HAP-1 (cell line): Measurements from ENCODE around the gene RELN.

ENCODE experiments used
- DNase-seq, 2 experiments: peaks; one replicate each; pipeline ENCODE4 v3.0.0-alpha.2; 2016 to 2020; ENCODE audit warnings: low spot score in 2 of 2
- H3K27me3 ChIP-seq: fragments of 250-450 bp; sonication (Bioruptor Pico); 2 replicates; pipeline ENCODE4 v1.5.1; 2020; ENCODE audit warnings: low read depth, mild to moderate bottlenecking, moderate library complexity
- H3K36me3 ChIP-seq: fragments of 250-450 bp; sonication (Bioruptor Pico); replicated peaks from 2 replicates; pipeline ENCODE4 v1.5.1; 2020; ENCODE audit warnings: mild to moderate bottlenecking
- H3K4me1 ChIP-seq: fragments of 250-450 bp; sonication (Bioruptor Pico); 2 replicates; pipeline ENCODE4 v1.5.1; 2020; ENCODE audit warnings: mild to moderate bottlenecking
- H3K4me3 ChIP-seq: fragments of 250-450 bp; sonication (Bioruptor Pico); 2 replicates; pipeline ENCODE4 v1.5.1; 2020; ENCODE audit warnings: mild to moderate bottlenecking, moderate library complexity
- H3K9me3 ChIP-seq: fragments of 250-450 bp; sonication (Bioruptor Pico); 2 replicates; pipeline ENCODE4 v1.5.1; 2020; ENCODE audit warnings: mild to moderate bottlenecking, moderate library complexity
- in situ Hi-C: fragments of 300-500 bp; cut with MboI; formaldehyde crosslinking; loops from 3 replicates; pipeline ENCODE4 v1.14.3; 2020; ENCODE audit warnings: low sequenced_read_pairs, inconsistent platforms, mixed read lengths

The RELN gene

DNA sequence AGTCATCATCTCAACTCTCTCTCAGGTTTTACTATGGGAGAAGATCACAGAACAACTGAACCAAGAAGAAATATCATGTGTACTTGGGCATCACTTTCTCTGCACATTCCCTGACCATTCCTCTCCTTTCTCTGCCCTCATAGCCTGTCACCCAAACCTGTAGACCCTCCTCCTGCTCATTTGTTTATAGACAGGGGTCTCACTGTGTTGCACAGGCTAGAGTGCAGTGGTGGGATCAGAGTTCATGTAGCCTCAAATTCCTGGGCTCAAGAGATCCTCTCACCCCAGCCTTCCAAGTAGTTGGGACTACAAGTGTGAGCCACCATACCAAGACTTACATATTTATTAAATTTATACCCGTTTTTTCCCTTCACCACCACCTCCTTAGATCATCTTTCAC, 282.7 kb downstream of the RELN start:
- H3K4me1 ChIP-seq, result no peaks in the 10 kb centered on the region
- no peaks in the 10 kb centered on the region for H3K9me3 ChIP-seq
- no peaks in the 10 kb centered on the region for H3K36me3 ChIP-seq
- DNase-seq, result no peak
- no peak overlapping the region for H3K4me3 ChIP-seq
- H3K27me3 ChIP-seq, result no peaks in the 10 kb centered on the region
- in situ Hi-C loops, result no loop called here

DNA sequence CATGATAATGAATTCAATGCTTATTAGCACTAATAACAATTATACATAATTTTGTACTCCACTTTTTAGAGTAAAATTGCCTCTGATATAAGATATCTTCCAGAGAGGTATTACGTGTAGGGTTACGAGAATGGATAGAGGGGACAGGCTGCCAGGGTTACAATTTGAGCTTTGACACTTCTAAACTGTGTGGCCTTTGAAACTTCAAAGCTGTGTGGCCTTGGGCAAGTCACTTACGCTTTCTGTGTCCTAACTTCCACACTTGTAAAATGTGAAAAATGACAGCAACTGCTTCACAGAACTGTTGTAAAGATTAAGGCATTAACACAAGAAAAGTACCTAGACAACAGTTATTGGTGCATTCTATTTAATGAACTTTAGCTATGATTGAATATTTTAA, 283.9 kb downstream of the RELN start:
- in situ Hi-C loops, result no loop called here
- H3K27me3 ChIP-seq, result no peaks in the 10 kb centered on the region
- DNase-seq, result no peak
- no peaks in the 10 kb centered on the region for H3K9me3 ChIP-seq
- no peaks in the 10 kb centered on the region for H3K4me1 ChIP-seq
- no peaks in the 10 kb centered on the region for H3K36me3 ChIP-seq
- no peak overlapping the region for H3K4me3 ChIP-seq

- H3K4me3 ChIP-seq, result no peak overlapping the region
Observed at GRCh38 chr7:103704701-103705100, 284.8 kb downstream of the RELN start.

DNA sequence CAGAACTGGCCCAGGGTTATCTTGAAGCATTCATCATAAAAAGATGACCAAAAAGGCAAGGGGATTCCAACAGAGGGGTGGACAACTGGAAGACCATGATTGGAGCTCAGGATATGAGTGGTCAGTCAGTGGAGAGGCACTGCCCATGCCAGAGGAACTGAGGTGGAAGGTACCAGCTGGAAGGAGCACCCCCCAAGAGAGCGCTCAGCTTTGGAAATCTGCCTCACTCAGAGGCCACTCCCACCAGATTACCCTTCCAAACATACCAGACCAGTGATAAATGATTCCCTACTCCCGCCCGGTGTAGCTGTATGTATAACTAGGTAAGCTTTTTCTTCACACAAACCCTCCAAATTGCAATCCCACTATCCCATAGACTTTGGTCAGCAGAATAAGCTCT, 286.5 kb downstream of the RELN start:
- H3K9me3 ChIP-seq, result no peaks in the 10 kb centered on the region
- no peak overlapping the region for H3K4me3 ChIP-seq
- H3K27me3 ChIP-seq, result no peaks in the 10 kb centered on the region
- DNase-seq, result no peak
- H3K4me1 ChIP-seq, result no peaks in the 10 kb centered on the region
- no peaks in the 10 kb centered on the region for H3K36me3 ChIP-seq
- in situ Hi-C loops, result no loop called here

More at GRCh38 chr7:103704701-103705100, 284.8 kb downstream of the RELN start:
- H3K4me1 ChIP-seq, result no peaks in the 10 kb centered on the region
- H3K36me3 ChIP-seq, result no peaks in the 10 kb centered on the region
- in situ Hi-C loops, result no loop called here
- H3K9me3 ChIP-seq, result no peaks in the 10 kb centered on the region
- DNase-seq, result no peak
- no peaks in the 10 kb centered on the region for H3K27me3 ChIP-seq

GRCh38 chr7:103702454-103702853, 287.0 kb downstream of the RELN start:
- H3K4me1 ChIP-seq, result no peaks in the 10 kb centered on the region
- no peaks in the 10 kb centered on the region for H3K36me3 ChIP-seq
- no peaks in the 10 kb centered on the region for H3K27me3 ChIP-seq
- no peak overlapping the region for H3K4me3 ChIP-seq
- in situ Hi-C loops, result no loop called here
- no peak for DNase-seq
- no peaks in the 10 kb centered on the region for H3K9me3 ChIP-seq

GRCh38 chr7:103699032-103699431, 290.4 kb downstream of the RELN start:
- DNase-seq, result no peak
- Histone ChIP-seq H3K36me3 (no peaks in the 10 kb centered on the region), H3K4me1 (no peaks in the 10 kb centered on the region), H3K9me3 (no peaks in the 10 kb centered on the region), H3K4me3 (no peak overlapping the region), H3K27me3 (no peaks in the 10 kb centered on the region)
- in situ Hi-C loops, result no loop called here

- Histone ChIP-seq H3K27me3 (no peaks in the 10 kb centered on the region), H3K4me3 (no peak overlapping the region), H3K9me3 (no peaks in the 10 kb centered on the region), H3K36me3 (no peaks in the 10 kb centered on the region), H3K4me1 (no peaks in the 10 kb centered on the region)
- DNase-seq, result no peak
- in situ Hi-C loops, result no loop called here
Observed at GRCh38 chr7:103698064-103698463, 291.4 kb downstream of the RELN start.

- H3K36me3 ChIP-seq, result no peaks in the 10 kb centered on the region
- no peak overlapping the region for H3K4me3 ChIP-seq
- no peaks in the 10 kb centered on the region for H3K27me3 ChIP-seq
- DNase-seq, result no peak
- no peaks in the 10 kb centered on the region for H3K9me3 ChIP-seq
- in situ Hi-C loops, result no loop called here
- peaks cover 8% of the 10 kb centered on the region for H3K4me1 ChIP-seq
Observed at GRCh38 chr7:103695521-103695920, 293.9 kb downstream of the RELN start.

DNA sequence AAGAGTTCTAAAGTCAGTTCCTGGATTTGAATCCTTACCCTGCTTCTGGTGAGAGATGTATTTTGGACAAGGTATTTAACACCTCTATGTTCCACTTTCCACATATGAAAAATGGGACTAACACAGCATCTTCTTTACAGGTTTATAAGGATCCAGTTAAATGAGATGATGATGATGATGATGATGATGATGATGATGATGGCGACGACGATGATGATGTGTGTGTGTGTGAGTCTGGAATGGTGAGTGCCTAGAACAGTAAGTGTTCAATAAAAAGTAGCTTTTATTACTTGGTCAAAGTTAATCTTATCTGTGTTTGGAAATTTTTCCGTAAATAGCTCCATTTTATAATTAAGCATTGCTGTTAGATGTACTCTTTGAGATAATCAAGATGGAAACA, 295.2 kb downstream of the RELN start:
- in situ Hi-C loops, result no loop called here
- Histone ChIP-seq H3K9me3 (no peaks in the 10 kb centered on the region), H3K27me3 (no peaks in the 10 kb centered on the region), H3K4me3 (no peak overlapping the region), H3K4me1 (peaks cover 11% of the 10 kb centered on the region), H3K36me3 (no peaks in the 10 kb centered on the region)
- no peak for DNase-seq

GRCh38 chr7:103691291-103691690, 298.2 kb downstream of the RELN start:
- H3K4me1 ChIP-seq, result peaks cover 11% of the 10 kb centered on the region
- in situ Hi-C loops, result no loop called here
- H3K4me3 ChIP-seq, result no peak overlapping the region
- H3K36me3 ChIP-seq, result no peaks in the 10 kb centered on the region
- no peaks in the 10 kb centered on the region for H3K9me3 ChIP-seq
- no peaks in the 10 kb centered on the region for H3K27me3 ChIP-seq
- no peak for DNase-seq

DNA sequence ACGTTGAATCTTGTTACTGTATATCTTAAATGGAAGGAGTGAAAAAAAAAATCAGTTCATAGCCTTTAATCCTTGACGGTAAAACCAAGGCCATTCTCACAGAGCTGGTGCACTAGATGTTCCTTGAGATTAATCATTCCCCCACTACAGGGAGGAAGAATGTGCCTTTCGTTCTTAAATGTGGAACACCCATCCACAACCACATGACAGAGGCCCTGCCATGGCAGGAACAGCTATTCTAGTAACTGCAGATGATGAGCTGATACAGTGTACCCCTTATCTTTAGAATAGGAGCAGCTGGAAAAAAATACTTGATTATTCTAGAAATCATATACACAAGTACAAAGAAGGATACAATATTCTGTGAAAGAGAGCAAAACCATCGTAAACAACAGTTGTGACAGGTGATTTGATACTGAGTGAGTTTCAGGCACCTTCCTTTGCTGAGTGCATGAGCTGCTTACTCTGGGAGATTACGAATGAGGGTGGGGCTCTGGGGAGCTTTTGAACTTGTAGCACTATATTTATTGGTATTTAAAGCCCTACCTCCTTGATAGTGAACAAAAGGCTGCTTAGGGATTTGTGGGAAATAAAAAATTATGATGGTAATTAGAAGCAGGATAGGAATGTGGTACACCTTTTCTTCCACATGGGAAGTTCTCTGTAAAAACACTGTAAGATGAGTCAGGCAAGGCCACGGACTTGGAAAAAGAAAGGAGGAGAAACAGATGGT, 299.1 kb downstream of the RELN start:
- Histone ChIP-seq H3K27me3 (no peaks in the 10 kb centered on the region), H3K4me1 (peaks cover 11% of the 10 kb centered on the region), H3K9me3 (no peaks in the 10 kb centered on the region), H3K4me3 (no peak overlapping the region), H3K36me3 (no peaks in the 10 kb centered on the region)
- peak; percentile 50 to 63 for DNase-seq
- in situ Hi-C loops, result no loop called here

GRCh38 chr7:103689255-103689654, 300.2 kb downstream of the RELN start:
- no peak for DNase-seq
- in situ Hi-C loops, result no loop called here
- Histone ChIP-seq H3K4me1 (peaks cover 11% of the 10 kb centered on the region), H3K36me3 (no peaks in the 10 kb centered on the region), H3K9me3 (no peaks in the 10 kb centered on the region), H3K27me3 (no peaks in the 10 kb centered on the region), H3K4me3 (no peak overlapping the region)

DNA sequence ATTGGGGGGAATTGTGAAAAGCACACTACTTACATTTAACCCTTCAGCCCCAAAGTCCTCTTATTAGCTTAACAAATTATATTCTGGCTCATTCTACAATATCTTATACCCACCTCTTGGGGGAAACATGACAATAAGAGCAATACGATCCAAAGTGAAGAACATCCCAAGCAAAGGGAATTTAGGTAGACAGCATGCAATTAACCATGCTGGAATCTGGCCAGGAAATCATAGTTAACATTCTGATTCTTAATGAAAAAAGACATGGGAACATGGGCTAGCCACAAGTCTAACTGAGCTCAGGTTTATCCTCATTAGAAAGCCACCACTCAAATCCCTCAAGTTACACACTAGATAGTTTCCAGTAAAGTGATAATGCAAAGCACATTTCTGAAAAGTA, 301.5 kb downstream of the RELN start:
- DNase-seq, result no peak
- no peaks in the 10 kb centered on the region for H3K27me3 ChIP-seq
- in situ Hi-C loops, result no loop called here
- H3K9me3 ChIP-seq, result no peaks in the 10 kb centered on the region
- H3K4me3 ChIP-seq, result no peak overlapping the region
- no peaks in the 10 kb centered on the region for H3K36me3 ChIP-seq
- H3K4me1 ChIP-seq, result peaks cover 11% of the 10 kb centered on the region

- Histone ChIP-seq H3K4me3 (no peak overlapping the region), H3K27me3 (no peaks in the 10 kb centered on the region), H3K36me3 (no peaks in the 10 kb centered on the region), H3K4me1 (peaks cover 11% of the 10 kb centered on the region), H3K9me3 (no peaks in the 10 kb centered on the region)
- in situ Hi-C loops, result no loop called here
- DNase-seq, result no peak
Observed at GRCh38 chr7:103687272-103687671, 302.2 kb downstream of the RELN start.

GRCh38 chr7:103686763-103687162, 302.7 kb downstream of the RELN start:
- H3K36me3 ChIP-seq, result no peaks in the 10 kb centered on the region
- H3K4me1 ChIP-seq, result peaks cover 11% of the 10 kb centered on the region
- no peaks in the 10 kb centered on the region for H3K9me3 ChIP-seq
- H3K27me3 ChIP-seq, result no peaks in the 10 kb centered on the region
- DNase-seq, result no peak
- no peak overlapping the region for H3K4me3 ChIP-seq
- in situ Hi-C loops, result no loop called here
